HG03571 (cell line): ENCODE results near the gene DMXL1.
"Not testable (repeated sequence)": the region's sequence is repeated elsewhere in the genome, so short reads cannot be mapped to it uniquely, and the experiment has no call there.

Experiments
- ATAC-seq: cut with Tn5 transposase; IDR thresholded peaks from one replicate; pipeline ENCODE4 v1.9.1; 2021; ENCODE audit not compliant: unreplicated experiment

DMXL1 gene

DNA sequence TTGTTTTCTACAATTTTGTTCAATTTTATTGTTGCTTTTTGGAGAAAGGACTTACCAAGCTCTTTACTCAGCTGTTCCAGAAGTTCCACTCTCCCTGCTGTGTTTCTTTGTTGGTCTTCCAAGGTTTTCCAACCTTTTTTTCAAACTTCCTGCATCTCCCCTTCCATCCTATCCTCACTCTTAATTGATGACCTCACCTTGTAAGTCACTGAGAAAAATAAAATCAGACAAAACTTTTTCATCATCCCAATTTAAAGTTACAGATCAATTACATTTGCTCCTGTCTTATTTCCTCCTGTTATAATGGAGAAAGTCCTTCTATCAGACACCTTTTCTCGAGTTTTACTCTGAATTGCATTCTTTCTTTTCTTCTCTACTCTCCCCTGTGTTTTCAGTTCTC is 121.1 kb downstream of the DMXL1 start:
- no peak for ATAC-seq

- ATAC-seq, result no peak
Measured at GRCh38 chr5:119200795-119201194, 129.9 kb downstream of the DMXL1 start.

DNA sequence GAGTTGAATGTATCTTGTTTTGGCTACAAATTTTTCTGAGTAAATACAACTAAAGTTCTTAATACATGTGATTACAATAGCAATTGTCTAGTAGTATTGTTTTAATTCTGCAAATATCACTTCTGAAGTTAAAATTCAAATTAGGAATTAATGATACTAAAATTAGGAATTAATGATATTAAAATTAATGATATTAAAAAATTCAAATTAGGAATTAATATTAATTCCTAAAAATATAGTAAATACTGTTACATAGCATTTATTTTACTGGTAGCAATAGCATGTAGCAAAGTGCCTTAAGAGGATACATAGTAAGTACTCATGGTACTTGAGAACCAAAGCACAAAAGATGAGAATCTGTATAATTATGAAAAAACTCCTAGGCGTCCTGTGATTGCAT is 136.2 kb downstream of the DMXL1 start:
- no peak for ATAC-seq

DNA sequence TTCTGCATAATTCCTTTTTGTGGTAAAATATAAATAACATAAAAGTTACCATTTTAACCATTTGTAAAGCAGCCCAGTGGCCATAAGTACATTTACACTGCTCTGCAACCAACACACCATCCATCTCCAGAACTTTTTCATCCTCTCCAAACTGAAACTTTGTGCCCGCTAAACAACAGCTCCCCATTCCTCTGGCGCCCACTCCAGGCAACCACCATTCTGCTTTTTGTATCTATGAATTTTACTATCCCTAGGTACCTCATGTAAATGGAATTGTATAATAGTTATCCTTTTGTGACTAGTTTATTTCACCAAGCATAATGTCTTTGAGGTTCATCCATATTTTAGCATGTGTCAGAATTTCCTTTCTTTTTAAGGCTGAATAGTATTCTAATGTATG is 141.1 kb downstream of the DMXL1 start:
- no peak for ATAC-seq

DNA sequence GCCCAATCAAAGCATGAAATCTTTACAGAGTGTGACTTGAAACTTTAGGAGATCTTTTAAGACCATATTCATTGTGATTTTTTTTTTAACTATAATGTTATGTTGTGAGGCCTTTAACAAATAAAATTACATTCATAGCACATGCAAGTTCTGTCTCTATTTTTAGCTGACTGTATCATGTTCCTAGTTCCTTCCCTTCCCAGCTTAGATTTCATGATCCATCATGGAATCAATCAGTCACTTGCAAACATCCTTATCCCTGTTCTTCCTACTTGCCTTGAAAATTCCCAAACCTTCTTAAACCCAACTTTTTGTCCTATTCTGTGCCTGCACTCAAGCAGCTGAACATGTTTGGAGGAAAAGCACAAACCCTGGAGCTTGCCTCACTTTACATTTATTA is 141.8 kb downstream of the DMXL1 start:
- no peak for ATAC-seq

DNA sequence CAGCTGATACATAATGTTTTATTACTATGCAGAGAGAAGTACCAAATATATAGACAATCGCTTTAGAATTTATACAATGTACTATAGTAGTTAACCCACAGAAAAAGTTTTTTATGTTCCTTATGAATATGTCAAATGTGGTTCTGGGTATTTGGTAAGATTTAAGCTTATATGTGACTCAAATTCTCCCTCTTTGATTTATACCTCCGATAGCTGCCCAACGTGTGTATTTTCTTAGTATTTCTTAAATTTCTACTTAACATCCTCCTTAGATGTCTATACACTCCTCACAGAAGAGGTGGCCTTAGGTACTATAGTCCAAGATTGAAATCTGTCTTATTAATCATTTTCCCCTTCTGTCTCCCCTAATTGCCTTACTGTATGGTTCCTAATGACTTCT is 146.3 kb downstream of the DMXL1 start:
- no peak for ATAC-seq

DNA sequence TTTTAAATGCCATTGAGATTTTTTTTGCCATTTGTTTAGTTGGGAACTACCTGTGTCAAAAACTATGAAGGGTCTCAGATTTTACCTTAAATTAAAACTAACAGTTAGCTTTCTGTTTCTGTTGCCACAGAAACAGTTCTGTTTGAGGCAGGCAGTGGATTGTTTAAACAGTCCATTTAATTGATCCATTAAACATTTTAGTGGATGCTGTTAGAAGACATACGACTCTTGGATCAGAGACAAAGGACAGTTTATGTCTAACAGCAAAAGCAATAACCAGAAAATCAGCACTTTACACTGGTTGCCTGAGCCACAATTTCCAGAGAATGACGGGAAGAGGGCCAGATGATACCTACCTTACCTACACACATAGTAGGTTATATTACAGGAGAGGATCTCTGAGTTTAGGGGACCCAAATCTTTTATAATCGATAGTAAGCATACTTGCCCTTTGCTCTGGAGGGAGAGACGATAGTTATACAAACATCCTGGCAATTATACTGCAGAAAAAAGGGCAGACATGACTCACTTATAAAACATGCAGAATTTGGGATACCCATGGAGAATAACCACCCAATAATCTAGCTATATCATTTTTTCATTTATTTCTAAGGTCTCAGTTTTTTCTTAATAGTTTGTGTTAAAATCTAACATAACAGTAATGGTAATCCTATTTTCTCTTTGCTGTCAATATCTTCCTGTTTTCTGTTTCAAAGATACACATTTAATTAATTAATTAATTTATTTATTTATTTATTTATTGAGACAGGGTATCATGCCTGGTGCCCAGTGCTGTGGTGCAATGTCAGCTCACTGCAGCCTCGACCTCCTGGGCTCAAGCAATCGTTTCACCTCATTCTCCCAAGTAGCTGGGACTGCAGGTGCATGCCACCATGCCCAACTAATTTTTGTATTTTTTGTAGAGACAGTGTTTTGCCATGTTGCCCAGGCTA is 148.2 kb downstream of the DMXL1 start:
- ATAC-seq, result no peak

- peak; percentile 92 for ATAC-seq
Measured at GRCh38 chr5:119220576-119221197, 149.8 kb downstream of the DMXL1 start.

- no peak for ATAC-seq
Measured at GRCh38 chr5:119221330-119221729, 150.4 kb downstream of the DMXL1 start.

DNA sequence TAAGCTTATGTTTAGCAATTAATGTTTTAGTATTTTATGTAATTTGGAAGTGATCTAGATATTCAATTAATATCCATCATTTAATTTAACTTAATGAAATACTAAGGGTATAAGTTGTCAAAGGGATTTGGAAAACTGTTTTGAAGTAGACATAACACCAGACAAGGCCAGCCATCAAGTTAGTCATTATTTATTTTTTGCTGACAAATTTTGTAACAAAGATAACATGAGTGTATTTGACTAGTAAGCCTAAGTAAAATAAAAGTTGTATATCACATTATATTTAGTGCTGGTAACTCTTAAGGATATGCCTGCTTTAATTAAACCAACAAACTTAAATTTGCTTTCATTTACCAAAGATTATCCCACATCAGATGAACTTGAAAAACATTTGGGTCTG is 159.1 kb downstream of the DMXL1 start:
- no peak for ATAC-seq

DNA sequence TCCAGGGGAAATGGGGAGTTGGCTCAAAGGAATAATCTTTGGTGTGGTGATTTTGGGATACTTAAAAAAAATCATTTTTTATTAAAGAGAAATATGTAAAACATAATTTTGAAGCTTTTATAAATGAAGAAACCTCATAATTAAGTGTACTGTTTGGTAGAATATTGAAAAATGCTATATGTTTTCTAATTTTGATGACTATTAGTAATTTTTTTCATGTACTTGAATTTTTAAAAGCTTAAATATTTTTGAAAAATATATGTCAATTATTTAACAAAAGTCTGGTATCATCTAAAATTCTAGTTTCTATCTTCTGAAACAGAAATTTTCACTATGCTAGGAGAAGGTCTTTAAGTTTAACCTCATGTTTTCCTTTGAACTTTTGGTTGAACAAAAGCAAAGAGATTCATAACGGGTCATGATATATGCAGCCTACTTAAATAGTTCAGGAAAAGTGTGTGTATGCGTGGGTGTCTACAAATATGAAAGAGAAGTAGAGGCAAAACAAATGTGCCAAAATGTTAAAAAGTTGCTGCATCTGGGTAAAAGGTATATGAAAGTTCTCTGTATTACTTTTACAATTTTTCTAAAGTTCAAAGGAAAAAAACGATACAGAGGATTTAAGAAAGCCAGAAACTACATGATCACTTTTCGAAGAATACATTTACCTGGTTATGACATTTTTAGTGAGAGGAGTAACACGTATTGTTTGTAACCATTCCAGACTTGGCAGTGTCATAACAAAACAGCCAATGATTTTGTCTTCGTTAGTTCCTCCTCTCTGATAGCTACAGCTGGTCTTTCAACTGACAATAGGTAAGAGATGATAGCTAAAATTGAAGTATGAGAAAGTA is 167.6 kb downstream of the DMXL1 start:
- no peak for ATAC-seq

GRCh38 chr5:119239119-119239417 is 168.2 kb downstream of the DMXL1 start:
- ATAC-seq, result no peak

- not testable (repeated sequence) for ATAC-seq
Measured at GRCh38 chr5:119239826-119240225, 168.9 kb downstream of the DMXL1 start.

GRCh38 chr5:119243888-119244287 is 173.0 kb downstream of the DMXL1 start:
- no peak for ATAC-seq

GRCh38 chr5:119250946-119251901 is 180.3 kb downstream of the DMXL1 start:
- no peak for ATAC-seq

- ATAC-seq, result no peak
Measured at GRCh38 chr5:119255571-119256356, 184.9 kb downstream of the DMXL1 start.

- ATAC-seq, result no peak
Measured at GRCh38 chr5:119257613-119258012, 186.7 kb downstream of the DMXL1 start.

- no peak for ATAC-seq
Measured at GRCh38 chr5:119263639-119264038, 192.8 kb downstream of the DMXL1 start.

DNA sequence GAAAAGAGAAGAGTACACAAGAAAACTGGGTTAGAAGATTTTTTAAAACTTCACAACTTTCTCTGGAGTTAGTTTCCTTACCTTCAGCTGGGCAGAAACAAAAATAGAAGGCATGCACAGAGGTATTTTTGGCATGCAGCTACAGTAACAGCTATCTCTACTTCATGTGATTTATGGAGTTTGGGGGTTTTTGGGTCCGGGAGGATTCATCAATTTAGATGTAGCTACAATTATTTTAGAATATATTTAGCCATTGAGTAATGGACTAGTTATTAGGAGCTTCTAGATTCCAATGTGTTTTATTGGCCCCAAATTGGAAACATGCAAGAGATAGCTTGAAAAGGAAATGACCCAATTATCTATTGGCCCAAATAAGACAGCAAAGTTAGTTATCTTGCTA is 193.3 kb downstream of the DMXL1 start:
- no peak for ATAC-seq

GRCh38 chr5:119267958-119268386 is 197.1 kb downstream of the DMXL1 start:
- peak; percentile 56 for ATAC-seq
